Right atrium auricular region (tissue), 2 donors: ENCODE results near the gene NOTCH4. TPM values are rescaled to one million over a fixed set of nuclear protein-coding genes. Genes with fewer than 3 reads are reported as not detected.

ENCODE experiments used
- DNase-seq: peaks from one replicate; pipeline ENCODE4 v3.0.0-alpha.2; 2019; ENCODE audit warnings: low spot score
- H3K27ac ChIP-seq, 2 donors: fragments of 200-600 bp; sonication (generic); 1 replicate in 1 of 2; 2 replicates in 1 of 2; pipeline ENCODE4 v1.5.1; 2016 to 2019
- H3K27me3 ChIP-seq, 2 donors: fragments of 200-600 bp; sonication (generic); one replicate each; pipeline versions ENCODE4 v1.5.1 to v1.6.0; 2017 to 2019
- H3K36me3 ChIP-seq: fragments of 200-600 bp; sonication (generic); one replicate; pipeline ENCODE4 v1.5.1; 2016
- H3K4me1 ChIP-seq, 2 donors: fragments of 200-600 bp; sonication (generic); one replicate each; pipeline versions ENCODE4 v1.5.1 to v1.6.0; 2017 to 2019
- H3K4me3 ChIP-seq, 2 donors: fragments of 200-600 bp; sonication (generic); 1 replicate in 1 of 2; 2 replicates in 1 of 2; pipeline ENCODE4 v1.5.1; 2017 to 2019; ENCODE audit warnings: mild to moderate bottlenecking in 1 of 2, moderate library complexity in 1 of 2
- H3K9me3 ChIP-seq, 2 donors: fragments of 200-600 bp; sonication (generic); one replicate each; pipeline ENCODE4 v1.5.1; 2019
- CTCF ChIP-seq, 2 donors: fragments of 200-600 bp; sonication (generic); IDR thresholded peaks; one replicate each; pipeline ENCODE4 v1.5.1; 2019; ENCODE audit warnings: antibody characterized with exemption in 2 of 2
- total RNA-seq, 2 donors: library from RNA; depleted of rRNA; stranded (reverse); fragments of >200 nt; gene quantifications; one replicate each; pipeline ENCODE4 v1.1.0, GENCODE V29; 2016

NOTCH4 gene
- total RNA-seq, 2 donors from 2014 or later: 16.2 to 22.5 TPM

GRCh38 chr6:32210191-32210601 is 13.7 kb downstream of the NOTCH4 start:
- no peak for DNase-seq
- H3K36me3 ChIP-seq: no peaks in the 10 kb centered on the region

GRCh38 chr6:32208996-32209395 is 14.9 kb downstream of the NOTCH4 start:
- Histone ChIP-seq H3K36me3 (no peaks in the 10 kb centered on the region), H3K27ac (no peak overlapping the region), H3K27me3 (no peaks in the 10 kb centered on the region), H3K4me3 (no peak overlapping the region), H3K9me3 (no peaks in the 10 kb centered on the region), H3K4me1 (no peaks in the 10 kb centered on the region)
- no peak for DNase-seq
- TF ChIP-seq CTCF (IDR thresholded peaks at IDR 0.05): no peak

More at GRCh38 chr6:32210191-32210601, 13.7 kb downstream of the NOTCH4 start:
- H3K27ac ChIP-seq: no peak overlapping the region
- no peaks in the 10 kb centered on the region for H3K27me3 ChIP-seq
- no peaks in the 10 kb centered on the region for H3K9me3 ChIP-seq
- TF ChIP-seq CTCF (IDR thresholded peaks at IDR 0.05): no peak
- H3K4me1 ChIP-seq: no peaks in the 10 kb centered on the region
- no peak overlapping the region for H3K4me3 ChIP-seq

GRCh38 chr6:32204268-32204715 is 19.6 kb downstream of the NOTCH4 start:
- no peaks in the 10 kb centered on the region for H3K27me3 ChIP-seq
- H3K4me3 ChIP-seq: no peak overlapping the region
- no peaks in the 10 kb centered on the region for H3K36me3 ChIP-seq
- H3K27ac ChIP-seq: no peak overlapping the region
- no peak for TF ChIP-seq CTCF (IDR thresholded peaks at IDR 0.05)
- H3K4me1 ChIP-seq: no peaks in the 10 kb centered on the region
- H3K9me3 ChIP-seq: no peaks in the 10 kb centered on the region
- DNase-seq: no peak

- H3K9me3 ChIP-seq: no peaks in the 10 kb centered on the region
- H3K4me3 ChIP-seq: no peak overlapping the region
- no peak for TF ChIP-seq CTCF (IDR thresholded peaks at IDR 0.05)
- H3K4me1 ChIP-seq: no peaks in the 10 kb centered on the region
- no peak overlapping the region for H3K27ac ChIP-seq
- DNase-seq: no peak
- no peaks in the 10 kb centered on the region for H3K36me3 ChIP-seq
- no peaks in the 10 kb centered on the region for H3K27me3 ChIP-seq
Measured at GRCh38 chr6:32203426-32204267, 20.2 kb downstream of the NOTCH4 start.

- TF ChIP-seq CTCF (IDR thresholded peaks at IDR 0.05): no peak
- no peaks in the 10 kb centered on the region for H3K27me3 ChIP-seq
- H3K4me3 ChIP-seq: no peak overlapping the region
- DNase-seq: no peak
- no peaks in the 10 kb centered on the region for H3K9me3 ChIP-seq
- peaks cover 0 to 3% of the 10 kb centered on the region in 2 donors for H3K4me1 ChIP-seq
- no peaks in the 10 kb centered on the region for H3K36me3 ChIP-seq
- no peak overlapping the region for H3K27ac ChIP-seq
Measured at GRCh38 chr6:32202186-32202585, 21.7 kb downstream of the NOTCH4 start.
